Activated CD8-positive, alpha-beta T cell treated with anti-CD3 and anti-CD28 coated beads for 36 hours (primary cell): ENCODE data around the gene ZNF527. TPM values are rescaled to one million over a fixed set of nuclear protein-coding genes. Genes with fewer than 3 reads are reported as not detected.

Experiments
- ATAC-seq: fragments of 200-7000 bp; cut with Tn5 transposase; one replicate; pipeline ENCODE4 v1.10.0; 2021; ENCODE audit warnings: mild to moderate bottlenecking, moderate library complexity
- CTCF ChIA-PET: fragments of 350-600 bp; sonication (Branson Sonifier 250); formaldehyde crosslinking; loops from one replicate; lab custom pipeline; 2021; ENCODE audit warnings: antibody characterized with exemption; lab: Charles Lee
- POLR2A ChIA-PET: fragments of 350-600 bp; sonication (Branson Sonifier 250); formaldehyde crosslinking; loops from one replicate; lab custom pipeline; 2021; ENCODE audit warnings: antibody characterized with exemption; lab: Charles Lee
- DNase-seq: peaks from one replicate; pipeline ENCODE4 v3.0.0-alpha.2; 2020
- H3K27ac Mint-ChIP-seq: one replicate; pipeline ENCODE4 v1.8.0; 2021; ENCODE audit warnings: mild to moderate bottlenecking, mixed read lengths
- H3K27me3 Mint-ChIP-seq: one replicate; pipeline ENCODE4 v1.8.0; 2021; ENCODE audit warnings: mixed read lengths
- H3K36me3 Mint-ChIP-seq: one replicate; pipeline ENCODE4 v1.8.0; 2021; ENCODE audit warnings: low read depth, mixed read lengths
- H3K4me1 Mint-ChIP-seq: one replicate; pipeline ENCODE4 v1.8.0; 2021; ENCODE audit warnings: low read depth, mixed read lengths
- H3K4me3 Mint-ChIP-seq: one replicate; pipeline ENCODE4 v1.8.0; 2021; ENCODE audit warnings: mild to moderate bottlenecking, moderate library complexity, mixed read lengths
- H3K9me3 Mint-ChIP-seq: one replicate; pipeline ENCODE4 v1.8.0; 2021; ENCODE audit warnings: mixed read lengths
- CTCF ChIP-seq: fragments of 200-600 bp; IDR thresholded peaks from one replicate; pipeline ENCODE4 v1.8.0; 2022; ENCODE audit warnings: antibody characterized with exemption, mild to moderate bottlenecking
- intact Hi-C: fragments of 100-400 bp; cut with micrococcal nuclease; formaldehyde crosslinking; loops from one replicate; pipeline ENCODE4 v1.10.0; 2022
- total RNA-seq, 2 experiments: library from RNA; stranded (reverse); gene quantifications; one replicate each; pipeline ENCODE4 v1.2.3, GENCODE V29; 2021

ZNF527 gene
- total RNA-seq, 2 experiments from 2014 or later: 5.2 to 5.5 TPM

DNA sequence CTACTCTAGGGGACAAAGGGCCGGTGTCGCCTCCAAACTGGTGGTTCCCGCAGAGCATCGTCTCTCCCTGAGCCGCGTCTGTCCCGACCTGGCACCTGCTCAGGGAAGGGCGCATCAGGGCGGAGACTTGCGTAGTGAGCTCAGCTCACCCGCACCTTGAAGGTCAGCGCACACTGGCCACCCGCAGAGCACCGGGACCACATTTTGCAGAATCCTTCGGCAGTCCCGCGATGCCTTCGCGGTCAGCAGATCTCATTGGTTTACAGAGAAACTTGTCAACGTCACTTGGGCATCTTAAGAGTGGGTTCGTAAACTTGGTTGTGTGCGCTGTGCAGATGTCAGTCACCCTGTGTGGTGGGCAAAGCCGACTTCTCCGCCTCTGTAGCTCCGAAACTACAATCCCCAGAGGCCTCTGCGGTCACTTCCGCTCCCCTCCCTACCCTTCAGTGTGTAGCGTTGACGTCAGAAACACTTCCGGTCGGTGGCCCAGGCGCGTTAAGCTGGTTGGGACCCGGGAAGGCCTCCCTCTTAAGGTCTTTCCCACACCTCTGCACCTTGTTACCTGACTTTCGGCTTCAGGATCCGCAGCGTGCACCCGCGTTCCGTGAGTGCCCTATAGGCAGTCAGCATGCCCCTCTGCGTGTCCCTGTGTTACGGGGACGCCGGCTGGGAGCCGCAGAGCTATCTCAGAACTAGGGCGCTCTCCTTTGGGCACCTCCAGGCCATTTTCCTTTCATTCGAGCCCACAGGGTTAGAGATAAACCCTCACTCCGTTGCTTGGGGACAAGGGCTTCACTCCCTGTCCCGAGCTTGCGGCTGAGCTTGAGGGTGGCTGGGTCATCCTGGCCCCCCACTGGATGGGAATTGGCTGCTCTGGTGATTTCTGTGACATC is 36.5 kb upstream of the ZNF527 start:
- no peak for TF ChIP-seq CTCF
- Mint-ChIP-seq H3K27me3 (no peaks in the 10 kb centered on the region), H3K36me3 (peaks cover 52% of the 10 kb centered on the region), H3K9me3 (peaks cover 4% of the 10 kb centered on the region), H3K27ac (peak overlapping the region; percentile 93), H3K4me3 (peak overlapping the region; percentile 88), H3K4me1 (peaks cover 34% of the 10 kb centered on the region)
- intact Hi-C loops: no loop called here
- ATAC-seq (peak; percentile 99), DNase-seq (peak; percentile 97)
- ChIA-PET POLR2A (interaction anchor here (0.9 to 1.7 kb wide), 4 partner anchors 17 to 260 kb away, joined by 3 to 5 read pairs (median 4); partner anchors contain the start of genes ZNF540, ZNF570 and ZNF571), CTCF (no interaction called here)

DNA sequence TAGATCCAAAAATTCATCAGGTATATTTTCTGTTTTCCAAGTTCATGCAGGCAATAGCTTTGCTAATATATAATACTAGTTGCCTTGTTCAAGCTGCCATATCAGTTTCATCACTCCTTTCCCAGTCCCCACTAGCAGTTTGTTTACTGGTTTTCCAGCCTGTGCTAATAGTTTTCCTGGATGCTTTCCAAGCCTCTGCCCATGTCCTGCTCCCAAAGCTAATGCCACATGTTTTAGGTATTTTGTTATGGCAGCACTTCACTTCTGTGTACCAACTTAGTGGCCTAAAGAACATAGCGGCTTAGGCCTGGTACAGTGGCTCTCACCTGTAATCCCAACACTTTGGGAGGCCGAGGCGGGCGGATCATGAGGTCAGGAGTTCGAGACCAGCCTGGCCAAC is 28.1 kb upstream of the ZNF527 start:
- ATAC-seq: no peak
- POLR2A ChIA-PET: no interaction called here
- Mint-ChIP-seq H3K27me3 (no peaks in the 10 kb centered on the region), H3K9me3 (no peaks in the 10 kb centered on the region), H3K4me3 (no peak overlapping the region), H3K4me1 (peaks cover 16% of the 10 kb centered on the region), H3K27ac (no peak overlapping the region), H3K36me3 (peaks cover 57% of the 10 kb centered on the region)
- intact Hi-C loops: no loop called here
- no peak for TF ChIP-seq CTCF
- CTCF ChIA-PET: no interaction called here
- no peak for DNase-seq

- TF ChIP-seq CTCF: no peak
- no peak overlapping the region for H3K27ac Mint-ChIP-seq
Measured at GRCh38 chr19:37346091-37346490, 24.8 kb upstream of the ZNF527 start.

GRCh38 chr19:37348060-37348459 is 22.8 kb upstream of the ZNF527 start:
- Mint-ChIP-seq H3K36me3 (peaks cover 66% of the 10 kb centered on the region), H3K9me3 (peaks cover 2% of the 10 kb centered on the region), H3K27ac (no peak overlapping the region), H3K4me3 (no peak overlapping the region), H3K27me3 (no peaks in the 10 kb centered on the region), H3K4me1 (no peaks in the 10 kb centered on the region)
- ChIA-PET POLR2A (interaction anchor here (1.1 kb wide), 1 partner anchor 31 kb away, joined by 3 read pairs; no protein-coding TSS in a partner anchor), CTCF (no interaction called here)
- ATAC-seq (no peak), DNase-seq (no peak)
- TF ChIP-seq CTCF: no peak
- intact Hi-C loops: no loop called here

More at GRCh38 chr19:37346091-37346490, 24.8 kb upstream of the ZNF527 start:
- H3K36me3 Mint-ChIP-seq: peaks cover 63% of the 10 kb centered on the region
- ATAC-seq (no peak), DNase-seq (no peak)
- POLR2A ChIA-PET: interaction anchor here (0.5 to 0.9 kb wide), 2 partner anchors 249 to 382 kb away, joined by 3 to 4 read pairs; partner anchors contain the start of genes ZNF540 and ZNF571
- H3K4me1 Mint-ChIP-seq: peaks cover 6% of the 10 kb centered on the region
- H3K4me3 Mint-ChIP-seq: no peak overlapping the region
- intact Hi-C loops: no loop called here
- H3K9me3 Mint-ChIP-seq: no peaks in the 10 kb centered on the region
- CTCF ChIA-PET: no interaction called here
- no peaks in the 10 kb centered on the region for H3K27me3 Mint-ChIP-seq

GRCh38 chr19:37353968-37354367 is 16.9 kb upstream of the ZNF527 start:
- ATAC-seq (no peak), DNase-seq (no peak)
- ChIA-PET POLR2A (no interaction called here), CTCF (no interaction called here)
- no peak overlapping the region for H3K4me3 Mint-ChIP-seq
- intact Hi-C loops: no loop called here
- H3K9me3 Mint-ChIP-seq: peaks cover 17% of the 10 kb centered on the region
- TF ChIP-seq CTCF: no peak
- H3K36me3 Mint-ChIP-seq: peaks cover 74% of the 10 kb centered on the region
- H3K27me3 Mint-ChIP-seq: no peaks in the 10 kb centered on the region
- no peak overlapping the region for H3K27ac Mint-ChIP-seq
- H3K4me1 Mint-ChIP-seq: peaks cover 2% of the 10 kb centered on the region
